Effector memory CD8-positive, alpha-beta T cell (primary cell): ENCODE results near the gene TREML1.

Experiments used
- ATAC-seq: fragments of 150-1000 bp; cut with Tn5 transposase; replicated peaks from 2 replicates; pipeline ENCODE4 v1.10.0; 2021; ENCODE audit warnings: mild to moderate bottlenecking, moderate library complexity
- DNase-seq, 3 experiments: peaks; one replicate each; pipeline ENCODE4 v3.0.0; 2021
- H3K27ac Mint-ChIP-seq, 2 donors: one replicate each; pipeline ENCODE4 v1.8.0; 2022; ENCODE audit warnings: mild to moderate bottlenecking in 2 of 2, mixed read lengths in 2 of 2, moderate library complexity in 2 of 2
- H3K27me3 Mint-ChIP-seq, 2 donors: one replicate each; pipeline ENCODE4 v1.8.0; 2022; ENCODE audit warnings: mixed read lengths in 2 of 2
- H3K36me3 Mint-ChIP-seq: one replicate; pipeline ENCODE4 v1.8.0; 2022; ENCODE audit warnings: mild to moderate bottlenecking, moderate library complexity, mixed read lengths; ENCODE audit not compliant: insufficient read depth
- H3K4me1 Mint-ChIP-seq, 2 donors: one replicate each; pipeline ENCODE4 v1.8.0; 2022; ENCODE audit warnings: low read depth in 2 of 2, mixed read lengths in 2 of 2
- H3K4me3 Mint-ChIP-seq, 2 donors: one replicate each; pipeline ENCODE4 v1.8.0; 2022; ENCODE audit warnings: mild to moderate bottlenecking in 2 of 2, mixed read lengths in 2 of 2, moderate library complexity in 2 of 2
- H3K9me3 Mint-ChIP-seq, 2 donors: one replicate each; pipeline ENCODE4 v1.8.0; 2022; ENCODE audit warnings: mixed read lengths in 2 of 2
- total RNA-seq, 9 experiments: gene quantifications; one replicate each; lab custom pipeline; 2026; lab: John Stamatoyannopoulos, UW

Gene TREML1, protein sequence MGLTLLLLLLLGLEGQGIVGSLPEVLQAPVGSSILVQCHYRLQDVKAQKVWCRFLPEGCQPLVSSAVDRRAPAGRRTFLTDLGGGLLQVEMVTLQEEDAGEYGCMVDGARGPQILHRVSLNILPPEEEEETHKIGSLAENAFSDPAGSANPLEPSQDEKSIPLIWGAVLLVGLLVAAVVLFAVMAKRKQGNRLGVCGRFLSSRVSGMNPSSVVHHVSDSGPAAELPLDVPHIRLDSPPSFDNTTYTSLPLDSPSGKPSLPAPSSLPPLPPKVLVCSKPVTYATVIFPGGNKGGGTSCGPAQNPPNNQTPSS
- 0 reads per million in 9 experiments for total RNA-seq

- Mint-ChIP-seq H3K9me3 (no peaks in the 10 kb centered on the region), H3K27ac (peak within 1 kb of the TSS in 1 of 2 donors; percentile 23), H3K4me1 (no peaks in the 10 kb centered on the region), H3K27me3 (peaks cover 18 to 35% of the 10 kb centered on the region in 2 donors), H3K4me3 (no peak within 1 kb of the TSS), H3K36me3 (peaks cover 3% of the 10 kb centered on the region)
- ATAC-seq (no peak), DNase-seq (no peak)
These were observed at the start of gene TREML1 for GRCh38 chr6:41153992-41154625. Gene TREML1 (minus strand): TSS chr6:41154347. CDS start chr6:41154288, 59 bp downstream.

- DNase-seq (no peak), ATAC-seq (no peak)
- Mint-ChIP-seq H3K27me3 (no peaks in the 10 kb centered on the region), H3K9me3 (no peaks in the 10 kb centered on the region), H3K36me3 (peaks cover 11% of the 10 kb centered on the region), H3K4me1 (peaks cover 44 to 55% of the 10 kb centered on the region in 2 donors), H3K4me3 (peak overlapping the region; percentile 76 to 79), H3K27ac (peak overlapping the region; percentile 96 to 98)
These were observed 47.6 kb upstream of the TREML1 start for GRCh38 chr6:41201764-41202173.

DNA sequence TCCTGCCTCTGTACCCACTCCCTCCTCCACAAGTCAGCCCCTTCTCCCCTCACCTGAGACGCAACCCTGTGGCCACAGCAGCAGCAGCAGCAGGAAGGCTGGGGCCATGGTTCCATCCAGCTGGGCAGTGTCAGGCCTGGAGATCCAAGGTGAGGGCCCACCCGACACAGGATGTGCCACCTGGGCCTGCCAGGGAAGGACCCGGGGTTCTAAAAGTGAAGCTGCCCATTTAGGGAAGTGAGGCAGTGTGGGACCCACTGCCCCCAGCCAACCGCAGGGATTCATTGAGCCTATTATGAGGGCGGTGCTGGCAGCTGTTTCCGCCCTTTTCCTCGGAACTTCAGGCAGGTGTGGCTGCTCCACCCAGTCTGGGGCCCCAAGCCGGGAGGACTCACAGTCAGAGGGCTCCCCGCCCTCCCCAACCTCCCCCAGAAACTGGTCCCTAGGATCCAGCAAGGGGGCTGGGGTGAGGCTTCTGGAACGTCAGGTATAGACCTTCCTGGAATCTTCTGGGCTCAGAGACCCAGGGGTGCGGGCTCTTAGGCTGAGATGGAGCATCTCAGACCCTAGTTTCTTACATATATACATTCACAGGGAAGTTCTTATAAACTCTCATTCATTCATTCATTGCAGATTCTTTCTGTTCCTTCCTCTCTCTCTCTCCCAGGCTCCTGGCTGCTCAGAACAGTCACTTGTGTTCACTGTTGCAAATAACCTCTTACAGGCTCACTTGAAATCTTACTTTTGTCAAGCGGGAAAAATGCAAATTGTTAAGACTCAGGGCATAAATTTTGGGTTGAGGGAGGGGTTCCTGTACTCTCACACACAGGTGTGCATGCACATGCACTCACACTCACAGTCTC is 47.0 kb upstream of the TREML1 start, which contains the start of gene TREML2:
Gene TREML2, minus strand, starts transcription at position 249 of the 863 bp plus-strand sequence. Its CDS starts 141 bp downstream, at position 108.
- H3K27ac Mint-ChIP-seq = peak within 1 kb of the TSS; percentile 96 to 98
- DNase-seq = no peak
- H3K9me3 Mint-ChIP-seq = no peaks in the 10 kb centered on the region
- peak within 1 kb of the TSS; percentile 76 to 79 for H3K4me3 Mint-ChIP-seq
- peaks cover 11% of the 10 kb centered on the region for H3K36me3 Mint-ChIP-seq
- no peaks in the 10 kb centered on the region for H3K27me3 Mint-ChIP-seq
- ATAC-seq = peak; percentile 19
- H3K4me1 Mint-ChIP-seq = peaks cover 44 to 55% of the 10 kb centered on the region in 2 donors

DNA sequence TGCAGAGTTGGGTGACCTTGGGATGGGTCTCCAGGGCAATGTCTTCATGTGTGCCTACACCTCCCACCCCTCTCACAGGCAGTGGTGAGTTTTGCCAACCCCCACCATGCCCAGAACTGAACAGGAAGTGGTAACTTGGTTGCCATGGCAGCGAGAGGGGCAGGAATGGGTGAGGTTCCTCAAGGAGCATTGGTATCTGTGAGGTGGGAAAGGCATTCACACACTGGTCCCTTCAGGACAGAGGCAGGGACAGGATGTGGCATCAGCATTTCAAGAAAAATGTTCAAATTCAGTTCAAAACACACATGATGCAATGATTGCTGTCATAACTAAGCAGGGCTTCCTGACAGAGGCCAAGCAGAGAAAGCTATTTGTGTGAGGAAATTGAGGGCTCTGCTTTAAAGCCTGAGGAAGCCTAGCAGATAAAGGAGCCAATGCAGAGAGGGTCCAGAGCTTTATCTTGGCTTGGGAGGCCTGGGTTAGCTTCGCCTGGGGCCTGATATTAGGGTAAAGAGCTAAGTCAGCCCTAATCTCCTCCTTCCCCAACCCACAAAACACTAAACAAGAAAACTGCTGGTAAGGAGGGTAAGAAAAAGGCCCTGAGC is 46.3 kb upstream of the TREML1 start:
- Mint-ChIP-seq H3K9me3 (no peaks in the 10 kb centered on the region), H3K36me3 (peaks cover 11% of the 10 kb centered on the region), H3K4me1 (peaks cover 44 to 55% of the 10 kb centered on the region in 2 donors), H3K4me3 (peak overlapping the region; percentile 76 to 79), H3K27ac (peak overlapping the region; percentile 96 to 98), H3K27me3 (no peaks in the 10 kb centered on the region)
- peak; percentile 42 to 58 (median 48) for DNase-seq
- ATAC-seq = peak; percentile 70

- Mint-ChIP-seq H3K27ac (peak overlapping the region; percentile 96 to 98), H3K9me3 (no peaks in the 10 kb centered on the region), H3K4me1 (peaks cover 51 to 62% of the 10 kb centered on the region in 2 donors), H3K27me3 (no peaks in the 10 kb centered on the region), H3K4me3 (peak overlapping the region; percentile 76 to 79), H3K36me3 (peaks cover 11% of the 10 kb centered on the region)
- DNase-seq (peak in 2 of 3 experiments; percentile 23 to 24), ATAC-seq (peak; percentile 60)
These were observed 45.6 kb upstream of the TREML1 start for GRCh38 chr6:41199552-41200246.

DNA sequence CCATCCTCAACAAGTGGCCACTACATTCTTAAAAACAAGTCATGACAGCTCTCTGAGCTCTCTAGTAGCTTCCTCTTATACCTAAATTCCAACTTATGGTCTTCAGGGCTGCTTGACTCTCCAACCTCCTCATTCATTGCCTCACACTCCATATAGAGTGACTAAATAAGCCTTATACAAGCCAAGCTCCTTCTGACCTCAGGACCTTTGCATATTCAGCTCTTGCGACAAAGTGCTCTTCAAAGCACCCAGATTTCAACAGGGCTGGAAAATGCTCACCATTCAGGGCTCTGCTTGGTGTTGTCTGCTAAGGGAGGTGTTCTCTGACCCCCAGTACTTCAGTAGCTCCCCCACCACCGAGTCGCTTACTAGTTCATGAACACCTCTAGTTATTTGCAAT is 43.1 kb upstream of the TREML1 start:
- Mint-ChIP-seq H3K4me1 (peaks cover 59 to 67% of the 10 kb centered on the region in 2 donors), H3K27me3 (no peaks in the 10 kb centered on the region), H3K36me3 (peaks cover 11% of the 10 kb centered on the region), H3K4me3 (no peak overlapping the region), H3K9me3 (no peaks in the 10 kb centered on the region), H3K27ac (peak overlapping the region; percentile 45 to 81)
- no peak for DNase-seq
- ATAC-seq = no peak

GRCh38 chr6:41194386-41194785 is 40.2 kb upstream of the TREML1 start:
- Mint-ChIP-seq H3K27me3 (no peaks in the 10 kb centered on the region), H3K4me3 (no peak overlapping the region), H3K27ac (peak overlapping the region; percentile 44 to 87), H3K4me1 (peaks cover 37 to 42% of the 10 kb centered on the region in 2 donors), H3K36me3 (peaks cover 1% of the 10 kb centered on the region), H3K9me3 (no peaks in the 10 kb centered on the region)
- ATAC-seq = no peak
- DNase-seq = no peak

DNA sequence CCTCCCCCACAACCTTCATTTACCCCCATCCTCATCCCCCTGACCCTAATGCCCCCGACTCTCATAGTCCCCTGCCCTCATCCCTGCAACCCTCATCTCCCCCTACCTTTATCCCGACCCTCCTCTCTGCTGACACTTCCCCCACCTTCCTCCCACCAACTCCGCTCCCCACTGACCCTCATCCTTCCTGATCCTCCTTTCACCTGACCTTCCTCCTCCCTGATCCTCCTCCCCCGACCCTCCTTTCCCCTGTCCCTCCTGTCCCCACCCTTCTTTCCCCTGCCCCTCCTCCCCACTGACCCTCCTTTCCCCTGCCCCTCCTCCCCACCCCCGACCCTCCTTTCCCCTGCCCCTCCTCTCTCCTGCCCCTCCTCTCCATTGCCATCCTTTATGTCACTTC is 39.7 kb upstream of the TREML1 start:
- Mint-ChIP-seq H3K4me1 (peaks cover 35 to 39% of the 10 kb centered on the region in 2 donors), H3K27me3 (no peaks in the 10 kb centered on the region), H3K9me3 (no peaks in the 10 kb centered on the region), H3K36me3 (no peaks in the 10 kb centered on the region), H3K27ac (peak overlapping the region; percentile 77 to 87), H3K4me3 (no peak overlapping the region)
- ATAC-seq (no peak), DNase-seq (no peak)

- DNase-seq (no peak), ATAC-seq (peak; percentile 39)
- Mint-ChIP-seq H3K36me3 (no peaks in the 10 kb centered on the region), H3K27me3 (no peaks in the 10 kb centered on the region), H3K9me3 (no peaks in the 10 kb centered on the region), H3K4me3 (no peak overlapping the region), H3K27ac (peak overlapping the region; percentile 77 to 87), H3K4me1 (peaks cover 40% of the 10 kb centered on the region in 2 donors)
These were observed 39.1 kb upstream of the TREML1 start for GRCh38 chr6:41193171-41193734.

- Mint-ChIP-seq H3K4me1 (peaks cover 36 to 39% of the 10 kb centered on the region in 2 donors), H3K9me3 (no peaks in the 10 kb centered on the region), H3K27me3 (no peaks in the 10 kb centered on the region), H3K27ac (peak overlapping the region; percentile 55 to 83), H3K4me3 (no peak overlapping the region), H3K36me3 (no peaks in the 10 kb centered on the region)
- ATAC-seq (peak; percentile 46), DNase-seq (peak in 2 of 3 experiments; percentile 21 to 23)
These were observed 37.4 kb upstream of the TREML1 start for GRCh38 chr6:41191569-41191968.

GRCh38 chr6:41190791-41191190 is 36.6 kb upstream of the TREML1 start:
- DNase-seq (no peak), ATAC-seq (no peak)
- H3K4me1 Mint-ChIP-seq = peaks cover 39 to 40% of the 10 kb centered on the region in 2 donors
- H3K4me3 Mint-ChIP-seq = no peak overlapping the region
- H3K9me3 Mint-ChIP-seq = no peaks in the 10 kb centered on the region
- no peak overlapping the region for H3K27ac Mint-ChIP-seq
- no peaks in the 10 kb centered on the region for H3K27me3 Mint-ChIP-seq
- no peaks in the 10 kb centered on the region for H3K36me3 Mint-ChIP-seq

- no peak for DNase-seq
- no peak for ATAC-seq
- H3K4me3 Mint-ChIP-seq = no peak overlapping the region
- no peaks in the 10 kb centered on the region for H3K27me3 Mint-ChIP-seq
- H3K9me3 Mint-ChIP-seq = no peaks in the 10 kb centered on the region
- no peak overlapping the region for H3K27ac Mint-ChIP-seq
- H3K4me1 Mint-ChIP-seq = peaks cover 35 to 42% of the 10 kb centered on the region in 2 donors
- peaks cover under 1% of the 10 kb centered on the region for H3K36me3 Mint-ChIP-seq
These were observed 35.8 kb upstream of the TREML1 start for GRCh38 chr6:41189967-41190366.
